ENCODE data around the gene ILDR2.

ILDR2 gene

DNA sequence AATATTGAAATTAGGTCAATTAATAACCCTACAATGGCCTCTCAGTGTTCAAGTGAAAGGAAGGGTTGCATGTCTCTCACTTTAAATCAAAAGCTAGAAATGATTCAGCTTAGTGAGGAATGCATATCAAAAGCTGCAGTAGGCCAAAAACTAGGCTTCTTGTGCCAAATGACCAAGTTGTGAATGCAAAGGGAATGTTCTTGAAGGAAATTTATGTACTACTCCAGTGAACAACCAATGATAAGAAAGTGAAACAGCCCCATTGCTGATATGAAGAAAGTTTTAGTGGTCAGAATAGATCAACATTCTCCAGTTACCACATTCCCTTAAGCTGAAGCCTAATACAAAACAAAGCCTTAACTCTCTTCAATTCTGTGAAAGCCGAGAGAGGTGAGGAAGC is 23.7 kb upstream of the ILDR2 start:
- TF ChIP-seq POLR2AphosphoS5 (IDR thresholded peaks at IDR 0.05; ENCODE audit: low read depth) = no peak
- TF ChIP-seq, protein P1, sequence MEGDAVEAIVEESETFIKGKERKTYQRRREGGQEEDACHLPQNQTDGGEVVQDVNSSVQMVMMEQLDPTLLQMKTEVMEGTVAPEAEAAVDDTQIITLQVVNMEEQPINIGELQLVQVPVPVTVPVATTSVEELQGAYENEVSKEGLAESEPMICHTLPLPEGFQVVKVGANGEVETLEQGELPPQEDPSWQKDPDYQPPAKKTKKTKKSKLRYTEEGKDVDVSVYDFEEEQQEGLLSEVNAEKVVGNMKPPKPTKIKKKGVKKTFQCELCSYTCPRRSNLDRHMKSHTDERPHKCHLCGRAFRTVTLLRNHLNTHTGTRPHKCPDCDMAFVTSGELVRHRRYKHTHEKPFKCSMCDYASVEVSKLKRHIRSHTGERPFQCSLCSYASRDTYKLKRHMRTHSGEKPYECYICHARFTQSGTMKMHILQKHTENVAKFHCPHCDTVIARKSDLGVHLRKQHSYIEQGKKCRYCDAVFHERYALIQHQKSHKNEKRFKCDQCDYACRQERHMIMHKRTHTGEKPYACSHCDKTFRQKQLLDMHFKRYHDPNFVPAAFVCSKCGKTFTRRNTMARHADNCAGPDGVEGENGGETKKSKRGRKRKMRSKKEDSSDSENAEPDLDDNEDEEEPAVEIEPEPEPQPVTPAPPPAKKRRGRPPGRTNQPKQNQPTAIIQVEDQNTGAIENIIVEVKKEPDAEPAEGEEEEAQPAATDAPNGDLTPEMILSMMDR (IDR thresholded peaks at IDR 0.05; ENCODE audit: insufficient read depth, low read length) = no peak
- TF ChIP-seq GABPA (IDR thresholded peaks at IDR 0.05; ENCODE audit: low read depth) = no peak
- TF ChIP-seq SPI1 (IDR thresholded peaks at IDR 0.05; ENCODE audit: borderline replicate concordance, low read depth) = no peak
- TF ChIP-seq, protein P2, sequence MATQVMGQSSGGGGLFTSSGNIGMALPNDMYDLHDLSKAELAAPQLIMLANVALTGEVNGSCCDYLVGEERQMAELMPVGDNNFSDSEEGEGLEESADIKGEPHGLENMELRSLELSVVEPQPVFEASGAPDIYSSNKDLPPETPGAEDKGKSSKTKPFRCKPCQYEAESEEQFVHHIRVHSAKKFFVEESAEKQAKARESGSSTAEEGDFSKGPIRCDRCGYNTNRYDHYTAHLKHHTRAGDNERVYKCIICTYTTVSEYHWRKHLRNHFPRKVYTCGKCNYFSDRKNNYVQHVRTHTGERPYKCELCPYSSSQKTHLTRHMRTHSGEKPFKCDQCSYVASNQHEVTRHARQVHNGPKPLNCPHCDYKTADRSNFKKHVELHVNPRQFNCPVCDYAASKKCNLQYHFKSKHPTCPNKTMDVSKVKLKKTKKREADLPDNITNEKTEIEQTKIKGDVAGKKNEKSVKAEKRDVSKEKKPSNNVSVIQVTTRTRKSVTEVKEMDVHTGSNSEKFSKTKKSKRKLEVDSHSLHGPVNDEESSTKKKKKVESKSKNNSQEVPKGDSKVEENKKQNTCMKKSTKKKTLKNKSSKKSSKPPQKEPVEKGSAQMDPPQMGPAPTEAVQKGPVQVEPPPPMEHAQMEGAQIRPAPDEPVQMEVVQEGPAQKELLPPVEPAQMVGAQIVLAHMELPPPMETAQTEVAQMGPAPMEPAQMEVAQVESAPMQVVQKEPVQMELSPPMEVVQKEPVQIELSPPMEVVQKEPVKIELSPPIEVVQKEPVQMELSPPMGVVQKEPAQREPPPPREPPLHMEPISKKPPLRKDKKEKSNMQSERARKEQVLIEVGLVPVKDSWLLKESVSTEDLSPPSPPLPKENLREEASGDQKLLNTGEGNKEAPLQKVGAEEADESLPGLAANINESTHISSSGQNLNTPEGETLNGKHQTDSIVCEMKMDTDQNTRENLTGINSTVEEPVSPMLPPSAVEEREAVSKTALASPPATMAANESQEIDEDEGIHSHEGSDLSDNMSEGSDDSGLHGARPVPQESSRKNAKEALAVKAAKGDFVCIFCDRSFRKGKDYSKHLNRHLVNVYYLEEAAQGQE (IDR thresholded peaks at IDR 0.05; ENCODE audit: insufficient replicate concordance, low read depth) = no peak
- no peak for DNase-seq (ENCODE audit: low read depth in 1 of 2, low spot score in 1 of 2)
- no peak overlapping the region for H3K27ac ChIP-seq (replicated peaks)

DNA sequence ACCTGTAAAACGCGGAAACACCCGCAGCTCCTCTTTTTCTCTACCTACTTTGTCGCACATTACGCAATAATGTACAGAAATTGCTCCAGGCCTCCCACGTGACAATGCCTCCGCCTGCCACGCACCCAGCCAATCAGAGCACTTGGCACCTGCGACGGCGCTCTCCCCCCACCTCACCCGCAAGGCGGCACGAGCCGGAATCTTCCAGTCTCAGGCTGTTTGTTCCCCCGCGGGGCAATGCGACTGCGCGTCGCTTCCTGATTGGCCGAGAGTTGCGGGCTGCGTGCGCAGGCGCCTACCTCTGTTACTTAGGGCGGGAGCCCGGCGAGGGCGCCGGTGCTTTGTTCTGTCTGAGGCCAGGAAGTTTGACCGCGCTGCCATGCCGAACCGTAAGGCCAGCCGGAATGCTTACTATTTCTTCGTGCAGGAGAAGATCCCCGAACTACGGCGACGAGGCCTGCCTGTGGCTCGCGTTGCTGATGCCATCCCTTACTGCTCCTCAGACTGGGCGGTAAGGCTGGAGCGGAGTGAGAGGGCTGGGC is 13.7 kb upstream of the ILDR2 start, which contains the start of gene MAEL:
Gene MAEL, plus strand, starts transcription at position 307 of the 542 bp plus-strand sequence. Its CDS starts 73 bp downstream, at position 380.
- DNase-seq (ENCODE audit: low read depth in 1 of 2, low spot score in 1 of 2) = no peak
- no peak for TF ChIP-seq SPI1 (IDR thresholded peaks at IDR 0.05; ENCODE audit: borderline replicate concordance, low read depth)
- no peak for TF ChIP-seq POLR2AphosphoS5 (IDR thresholded peaks at IDR 0.05; ENCODE audit: low read depth)
- no peak for TF ChIP-seq GABPA (IDR thresholded peaks at IDR 0.05; ENCODE audit: low read depth)
- TF ChIP-seq, protein P2 (IDR thresholded peaks at IDR 0.05; ENCODE audit: insufficient replicate concordance, low read depth) = no peak
- TF ChIP-seq, protein P1 (IDR thresholded peaks at IDR 0.05; ENCODE audit: insufficient read depth, low read length) = no peak
- H3K4me3 ChIP-seq (replicated peaks; ENCODE audit: insufficient read depth, low read length) = no peak within 1 kb of the TSS
- H3K27me3 ChIP-seq (ENCODE audit: insufficient read depth, poor library complexity, severe bottlenecking) = no peaks in the 10 kb centered on the region
- no peak within 1 kb of the TSS for H3K27ac ChIP-seq (replicated peaks)

More for the DNA sequence above, 23.7 kb upstream of the ILDR2 start:
- no peak overlapping the region for H3K4me3 ChIP-seq (replicated peaks; ENCODE audit: insufficient read depth, low read length)
- no peaks in the 10 kb centered on the region for H3K27me3 ChIP-seq (ENCODE audit: insufficient read depth, poor library complexity, severe bottlenecking)

DNA sequence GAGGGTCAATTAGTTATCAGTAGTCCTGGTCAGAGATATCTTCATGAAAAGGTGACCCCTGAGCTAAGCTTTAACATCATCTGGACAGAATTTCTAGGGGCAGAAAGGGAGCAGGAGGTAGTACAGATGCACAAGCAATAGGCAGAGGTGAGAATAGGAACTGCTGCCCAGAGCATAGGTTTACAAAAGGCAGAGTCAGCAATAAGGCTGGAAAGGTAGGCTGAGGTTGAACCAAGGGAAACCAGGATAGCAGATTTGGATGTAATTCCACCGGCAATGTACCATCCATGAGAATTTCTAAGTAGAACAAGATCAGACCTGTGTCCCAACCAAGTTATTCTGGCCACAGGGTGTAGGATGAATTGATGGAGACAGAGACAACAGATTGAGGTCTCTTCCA is 6.2 kb upstream of the ILDR2 start:
- no peaks in the 10 kb centered on the region for H3K27me3 ChIP-seq (ENCODE audit: insufficient read depth, poor library complexity, severe bottlenecking)
- no peak overlapping the region for H3K4me3 ChIP-seq (replicated peaks; ENCODE audit: insufficient read depth, low read length)
- H3K27ac ChIP-seq (replicated peaks) = no peak overlapping the region
- DNase-seq (ENCODE audit: low read depth in 1 of 2, low spot score in 1 of 2) = no peak
- TF ChIP-seq, protein P2 (IDR thresholded peaks at IDR 0.05; ENCODE audit: insufficient replicate concordance, low read depth) = no peak
- no peak for TF ChIP-seq SPI1 (IDR thresholded peaks at IDR 0.05; ENCODE audit: borderline replicate concordance, low read depth)
